22Rv1 (cell line): Measurements from ENCODE around the gene ZPR1.

Experiments used
- ZFX ChIP-seq: fragments of 450-650 bp; IDR thresholded peaks from 2 replicates; pipeline ENCODE4 v1.6.1; 2017; ENCODE audit warnings: antibody characterized with exemption, borderline replicate concordance
- TF ChIP-seq, protein P1 (sequence below): fragments of 450-650 bp; IDR thresholded peaks from 2 replicates; pipeline ENCODE4 v1.5.1; 2017; ENCODE audit warnings: mild to moderate bottlenecking

DNA sequence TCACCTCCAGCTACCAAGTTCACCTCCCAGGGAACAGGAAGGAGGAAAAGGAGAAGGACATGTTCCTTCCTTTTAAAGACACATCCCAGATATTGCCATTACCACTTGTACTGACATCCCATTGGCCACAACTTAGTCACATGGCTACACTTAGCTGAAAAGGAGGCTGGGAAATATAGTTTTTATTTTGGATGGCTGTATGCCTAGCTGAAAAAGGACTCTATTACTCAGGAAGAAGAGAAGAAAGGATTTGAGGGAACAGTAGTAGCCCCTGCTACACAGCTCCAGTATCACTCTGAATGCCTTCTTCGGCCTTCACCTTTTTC lies 5.9 kb upstream of the ZPR1 start:
- TF ChIP-seq, protein P1, sequence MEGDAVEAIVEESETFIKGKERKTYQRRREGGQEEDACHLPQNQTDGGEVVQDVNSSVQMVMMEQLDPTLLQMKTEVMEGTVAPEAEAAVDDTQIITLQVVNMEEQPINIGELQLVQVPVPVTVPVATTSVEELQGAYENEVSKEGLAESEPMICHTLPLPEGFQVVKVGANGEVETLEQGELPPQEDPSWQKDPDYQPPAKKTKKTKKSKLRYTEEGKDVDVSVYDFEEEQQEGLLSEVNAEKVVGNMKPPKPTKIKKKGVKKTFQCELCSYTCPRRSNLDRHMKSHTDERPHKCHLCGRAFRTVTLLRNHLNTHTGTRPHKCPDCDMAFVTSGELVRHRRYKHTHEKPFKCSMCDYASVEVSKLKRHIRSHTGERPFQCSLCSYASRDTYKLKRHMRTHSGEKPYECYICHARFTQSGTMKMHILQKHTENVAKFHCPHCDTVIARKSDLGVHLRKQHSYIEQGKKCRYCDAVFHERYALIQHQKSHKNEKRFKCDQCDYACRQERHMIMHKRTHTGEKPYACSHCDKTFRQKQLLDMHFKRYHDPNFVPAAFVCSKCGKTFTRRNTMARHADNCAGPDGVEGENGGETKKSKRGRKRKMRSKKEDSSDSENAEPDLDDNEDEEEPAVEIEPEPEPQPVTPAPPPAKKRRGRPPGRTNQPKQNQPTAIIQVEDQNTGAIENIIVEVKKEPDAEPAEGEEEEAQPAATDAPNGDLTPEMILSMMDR, result no peak
- no peak for TF ChIP-seq ZFX
